HL-60 (cell line): ENCODE results near the gene FAM216B.
"Not testable (repeated sequence)": the region's sequence is repeated elsewhere in the genome, so short reads cannot be mapped to it uniquely, and the experiment has no call there.

Experiments
- DNase-seq, 2 experiments: peaks; one replicate each; pipeline ENCODE4 v3.0.0-alpha.2; 2010 to 2020; ENCODE audit warnings: low read depth in 1 of 2, low spot score in 1 of 2
- H3K27ac ChIP-seq: fragments of 250-450 bp; sonication (Bioruptor Pico); replicated peaks from 2 replicates; pipeline ENCODE4 v1.5.1; 2020; ENCODE audit warnings: mild to moderate bottlenecking, moderate library complexity
- H3K27me3 ChIP-seq: fragments of 250-450 bp; sonication (Bioruptor Pico); 2 replicates; pipeline ENCODE4 v1.5.1; 2021; ENCODE audit warnings: mild to moderate bottlenecking, moderate library complexity; ENCODE audit not compliant: insufficient read depth, poor library complexity, severe bottlenecking
- H3K4me3 ChIP-seq: replicated peaks from 2 replicates; pipeline ENCODE4 v1.5.1; 2011; ENCODE audit warnings: mild to moderate bottlenecking, control low read depth, low read length; ENCODE audit not compliant: insufficient read depth
- CTCF ChIP-seq: IDR thresholded peaks from one replicate; pipeline ENCODE4 v1.5.1; 2011; ENCODE audit warnings: low read length, control low read depth, inconsistent platforms; ENCODE audit not compliant: insufficient read depth
- GABPA ChIP-seq: IDR thresholded peaks from 2 replicates; pipeline ENCODE4 v1.6.1; 2012; ENCODE audit warnings: low read depth
- POLR2AphosphoS5 ChIP-seq: IDR thresholded peaks from 2 replicates; pipeline ENCODE4 v1.6.1; 2012; ENCODE audit warnings: low read depth
- REST ChIP-seq: IDR thresholded peaks from 2 replicates; pipeline ENCODE4 v1.6.1; 2012; ENCODE audit warnings: low read depth; ENCODE audit not compliant: insufficient replicate concordance
- SPI1 ChIP-seq: IDR thresholded peaks from 2 replicates; pipeline ENCODE4 v1.6.1; 2012; ENCODE audit warnings: low read depth, mild to moderate bottlenecking, borderline replicate concordance

The FAM216B gene

GRCh38 chr13:42815681-42816080 lies 34.3 kb downstream of the FAM216B start:
- DNase-seq = no peak

GRCh38 chr13:42816538-42816937 lies 35.2 kb downstream of the FAM216B start:
- Histone ChIP-seq H3K27me3 (no peaks in the 10 kb centered on the region), H3K27ac (no peak overlapping the region), H3K4me3 (no peak overlapping the region)
- DNase-seq = no peak
- TF ChIP-seq REST = no peak
- TF ChIP-seq POLR2AphosphoS5 = no peak
- TF ChIP-seq SPI1 = no peak
- TF ChIP-seq GABPA = no peak
- TF ChIP-seq CTCF = no peak

More at GRCh38 chr13:42815681-42816080, 34.3 kb downstream of the FAM216B start:
- TF ChIP-seq CTCF (no peak), SPI1 (no peak), GABPA (no peak), REST (no peak), POLR2AphosphoS5 (no peak)
- Histone ChIP-seq H3K27me3 (no peaks in the 10 kb centered on the region), H3K27ac (no peak overlapping the region), H3K4me3 (no peak overlapping the region)

GRCh38 chr13:42819687-42820086 lies 38.3 kb downstream of the FAM216B start:
- H3K4me3 ChIP-seq, DNase-seq, H3K27me3 ChIP-seq, H3K27ac ChIP-seq: not testable (repeated sequence)

- Histone ChIP-seq H3K4me3 (no peak overlapping the region), H3K27ac (no peak overlapping the region), H3K27me3 (no peaks in the 10 kb centered on the region)
- no peak for DNase-seq
- TF ChIP-seq REST (no peak), POLR2AphosphoS5 (no peak), CTCF (no peak), SPI1 (no peak), GABPA (no peak)
These were observed 39.1 kb downstream of the FAM216B start for GRCh38 chr13:42820451-42820850.
